GM21515 (cell line): ENCODE measurements around the gene SYT8.
"Not testable (repeated sequence)": the region's sequence is repeated elsewhere in the genome, so short reads cannot be mapped to it uniquely, and the experiment has no call there.

ENCODE experiments used
- ATAC-seq: cut with Tn5 transposase; IDR thresholded peaks from one replicate; pipeline ENCODE4 v1.9.1; 2021; ENCODE audit not compliant: unreplicated experiment

SYT8 gene

DNA sequence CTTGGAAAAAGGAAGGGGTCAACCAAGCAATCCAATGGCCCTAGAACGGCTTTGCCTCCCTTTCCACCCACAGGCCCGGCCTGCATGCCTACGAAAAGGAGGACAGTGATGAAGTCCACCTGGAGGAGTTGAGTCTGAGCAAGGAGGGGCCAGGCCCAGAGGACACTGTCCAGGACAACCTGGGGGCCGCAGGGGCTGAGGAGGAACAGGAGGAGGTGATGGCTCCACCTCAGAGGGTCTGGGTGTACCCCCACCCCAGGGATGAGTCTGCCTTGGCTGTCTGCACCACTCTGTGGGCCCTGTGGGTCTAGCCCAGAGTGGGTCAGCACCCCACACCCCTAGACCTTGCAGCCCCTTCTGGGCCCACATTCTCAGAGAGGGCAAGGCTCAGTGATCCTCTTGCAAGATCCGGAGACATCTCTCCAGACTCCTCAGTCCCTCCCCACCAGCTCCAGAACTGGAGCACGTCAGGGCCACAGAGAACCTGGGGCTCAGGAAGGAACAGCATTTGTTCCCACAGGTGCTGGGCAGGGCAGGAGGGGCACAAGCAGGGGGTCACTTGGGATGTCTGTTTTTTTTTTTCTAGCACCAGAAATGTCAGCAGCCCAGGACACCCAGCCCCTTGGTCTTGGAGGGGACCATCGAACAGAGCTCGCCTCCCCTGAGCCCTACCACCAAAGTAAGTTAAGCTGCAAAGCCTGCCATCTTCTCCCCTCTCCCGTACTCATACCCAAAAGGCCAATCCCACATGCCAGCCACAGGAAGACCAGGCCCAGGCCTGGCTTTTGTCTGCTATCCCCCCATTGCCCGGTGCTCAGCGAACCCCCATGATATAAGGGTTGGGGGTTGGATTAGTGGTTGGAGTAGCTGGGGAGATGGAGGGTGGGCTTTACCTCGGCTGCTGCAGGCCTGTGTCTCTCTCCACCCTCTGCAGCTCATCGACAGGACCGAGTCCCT is 48.8 kb downstream of the SYT8 start:
- ATAC-seq, result no peak

GRCh38 chr11:1884303-1884700 is 49.5 kb downstream of the SYT8 start:
- no peak for ATAC-seq

DNA sequence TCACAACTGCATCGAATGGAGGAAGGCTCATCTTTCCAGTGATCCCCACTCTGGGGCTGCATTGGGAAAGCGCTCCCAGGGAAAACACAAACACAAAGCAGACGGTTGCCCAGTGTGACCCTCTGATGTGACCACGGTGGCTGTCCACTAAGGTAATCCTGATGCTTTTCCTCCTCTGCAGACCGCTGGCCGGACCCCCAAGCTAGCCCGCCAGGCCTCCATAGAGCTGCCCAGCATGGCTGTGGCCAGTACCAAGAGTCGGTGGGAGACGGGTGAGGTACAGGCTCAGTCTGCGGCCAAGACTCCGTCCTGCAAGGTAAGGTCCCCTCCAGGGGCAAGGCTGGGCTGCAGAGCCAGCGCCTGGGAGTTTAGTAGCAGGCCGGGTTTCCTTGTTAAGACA is 51.8 kb downstream of the SYT8 start:
- not testable (repeated sequence) for ATAC-seq
